AG09309 (cell line): Measurements from ENCODE around the gene KIFAP3.
"Not testable (repeated sequence)": the region's sequence is repeated elsewhere in the genome, so short reads cannot be mapped to it uniquely, and the experiment has no call there.

Experiments
- DNase-seq: peaks from one replicate; pipeline ENCODE4 v3.0.0-alpha.2; 2010; ENCODE audit warnings: low read depth
- H3K4me3 ChIP-seq: 2 replicates; pipeline ENCODE4 v1.5.1; 2011; ENCODE audit warnings: mild to moderate bottlenecking, low read depth, low read length, moderate library complexity; ENCODE audit not compliant: control insufficient read depth
- CTCF ChIP-seq: IDR thresholded peaks from 2 replicates; pipeline ENCODE4 v1.5.1; 2011; ENCODE audit warnings: mild to moderate bottlenecking, low read depth, low read length, inconsistent platforms; ENCODE audit not compliant: insufficient read depth, control insufficient read depth; ENCODE audit errors: missing control alignments

KIFAP3 gene

GRCh38 chr1:170073893-170074249, 624 bp downstream of the KIFAP3 start:
- DNase-seq = no peak
- H3K4me3 ChIP-seq = peak overlapping the region; percentile 98
- TF ChIP-seq CTCF = no peak

GRCh38 chr1:170071378-170071777, 3.1 kb downstream of the KIFAP3 start:
- DNase-seq = no peak
- no peak for TF ChIP-seq CTCF
- no peak overlapping the region for H3K4me3 ChIP-seq

- TF ChIP-seq CTCF = no peak
- H3K4me3 ChIP-seq = no peak overlapping the region
- DNase-seq = no peak
Observed at GRCh38 chr1:170068923-170069322, 5.6 kb downstream of the KIFAP3 start.

GRCh38 chr1:170067253-170067819, 7.2 kb downstream of the KIFAP3 start:
- DNase-seq = no peak
- no peak for TF ChIP-seq CTCF
- H3K4me3 ChIP-seq = no peak overlapping the region

GRCh38 chr1:170064821-170065220, 9.7 kb downstream of the KIFAP3 start:
- DNase-seq = no peak
- no peak overlapping the region for H3K4me3 ChIP-seq
- TF ChIP-seq CTCF = no peak

- no peak for DNase-seq
Observed at GRCh38 chr1:170063109-170063826, 11.2 kb downstream of the KIFAP3 start.

GRCh38 chr1:170061676-170062075, 12.8 kb downstream of the KIFAP3 start:
- not testable (repeated sequence) for H3K4me3 ChIP-seq, DNase-seq

More at GRCh38 chr1:170063109-170063826, 11.2 kb downstream of the KIFAP3 start:
- no peak overlapping the region for H3K4me3 ChIP-seq
- no peak for TF ChIP-seq CTCF

- not testable (repeated sequence) for DNase-seq, H3K4me3 ChIP-seq
Observed at GRCh38 chr1:170060015-170060520, 14.4 kb downstream of the KIFAP3 start.
